Trophoblast cell (in vitro differentiated cells and primary cell): ENCODE results near the gene KIAA0408.

Experiments used
- DNase-seq, 2 donors: peaks; one replicate each; pipeline ENCODE4 v3.0.0-alpha.2; 2016
- H2AFZ ChIP-seq: 2 replicates; pipeline ENCODE4 v1.6.1; 2013; ENCODE audit warnings: low read length, moderate library complexity, mild to moderate bottlenecking; ENCODE audit not compliant: insufficient read depth, poor library complexity
- H2AK5ac ChIP-seq: 2 replicates; pipeline ENCODE4 v1.6.1; 2013; ENCODE audit warnings: mild to moderate bottlenecking, low read length
- H2BK120ac ChIP-seq: 2 replicates; pipeline ENCODE4 v1.6.1; 2013; ENCODE audit warnings: low read length, mild to moderate bottlenecking, moderate library complexity; ENCODE audit not compliant: insufficient read depth, poor library complexity
- H2BK12ac ChIP-seq: 2 replicates; pipeline ENCODE4 v1.6.1; 2013; ENCODE audit warnings: mild to moderate bottlenecking, low read length, moderate library complexity
- H2BK5ac ChIP-seq: 2 replicates; pipeline ENCODE4 v1.6.1; 2013; ENCODE audit warnings: low read length, low read depth, moderate library complexity, mild to moderate bottlenecking; ENCODE audit not compliant: poor library complexity
- H3K14ac ChIP-seq: 2 replicates; pipeline ENCODE4 v1.6.1; 2013; ENCODE audit warnings: mild to moderate bottlenecking, low read length
- H3K18ac ChIP-seq: 2 replicates; pipeline ENCODE4 v1.6.1; 2013; ENCODE audit warnings: mild to moderate bottlenecking, low read length
- H3K23ac ChIP-seq: 2 replicates; pipeline ENCODE4 v1.6.1; 2013; ENCODE audit warnings: low read length
- H3K27ac ChIP-seq: 2 replicates; pipeline ENCODE4 v1.5.1; 2013; ENCODE audit warnings: low read depth, mild to moderate bottlenecking, inconsistent platforms, low read length, moderate library complexity
- H3K27me3 ChIP-seq: 2 replicates; pipeline ENCODE4 v1.6.1; 2013; ENCODE audit warnings: inconsistent platforms, mild to moderate bottlenecking, low read length, moderate library complexity; ENCODE audit not compliant: insufficient read depth
- H3K36me3 ChIP-seq, 2 experiments: 1 replicate in 1 of 2; 2 replicates in 1 of 2; pipeline ENCODE4 v1.6.1; 2013; ENCODE audit warnings: low read length in 2 of 2, mild to moderate bottlenecking in 2 of 2, moderate library complexity in 1 of 2; ENCODE audit not compliant: insufficient read depth in 2 of 2, control insufficient read depth in 1 of 2
- H3K4ac ChIP-seq: 2 replicates; pipeline ENCODE4 v1.6.1; 2013; ENCODE audit warnings: low read depth, mild to moderate bottlenecking, low read length, moderate library complexity
- H3K4me1 ChIP-seq, 2 experiments: 1 replicate in 1 of 2; 2 replicates in 1 of 2; pipeline ENCODE4 v1.6.1; 2013; ENCODE audit warnings: low read length in 2 of 2, mild to moderate bottlenecking in 2 of 2, moderate library complexity in 1 of 2; ENCODE audit not compliant: insufficient read depth in 2 of 2, control insufficient read depth in 1 of 2
- H3K4me2 ChIP-seq: 2 replicates; pipeline ENCODE4 v1.6.1; 2013; ENCODE audit warnings: inconsistent platforms, mild to moderate bottlenecking, low read length, moderate library complexity
- H3K4me3 ChIP-seq: 2 replicates; pipeline ENCODE4 v1.5.1; 2013; ENCODE audit warnings: mild to moderate bottlenecking, low read depth, low read length, inconsistent platforms
- H3K79me1 ChIP-seq: one replicate; pipeline ENCODE4 v1.6.1; 2013; ENCODE audit warnings: low read length
- H3K79me2 ChIP-seq: 2 replicates; pipeline ENCODE4 v1.6.1; 2013; ENCODE audit warnings: low read length, mild to moderate bottlenecking; ENCODE audit not compliant: control insufficient read depth, insufficient read depth, poor library complexity
- H3K9ac ChIP-seq: 2 replicates; pipeline ENCODE4 v1.6.1; 2013; ENCODE audit warnings: mild to moderate bottlenecking, low read length
- H3K9me3 ChIP-seq: 2 replicates; pipeline ENCODE4 v1.6.1; 2013; ENCODE audit warnings: low read depth, mild to moderate bottlenecking, control low read depth, inconsistent platforms, low read length; ENCODE audit not compliant: insufficient read depth
- H4K12ac ChIP-seq: 2 replicates; pipeline ENCODE4 v1.6.1; 2013; ENCODE audit warnings: low read depth, mild to moderate bottlenecking, low read length, moderate library complexity
- H4K8ac ChIP-seq: 2 replicates; pipeline ENCODE4 v1.6.1; 2013; ENCODE audit warnings: low read depth, mild to moderate bottlenecking, low read length, moderate library complexity
- H4K91ac ChIP-seq: one replicate; pipeline ENCODE4 v1.6.1; 2013; ENCODE audit warnings: low read depth, mild to moderate bottlenecking, low read length, moderate library complexity
- WGBS: extraction: QIAGEN DNeasy Blood & Tissue Kit; methylation state at CpG from one replicate; pipeline ENCODE4 v1.1.7; 2013; ENCODE audit warnings: missing lambda C conversion rate; ENCODE audit not compliant: insufficient read length, insufficient coverage; ENCODE audit errors: extremely low coverage; 5-methylcytosine and 5-hydroxymethylcytosine counted together

KIAA0408 gene

DNA sequence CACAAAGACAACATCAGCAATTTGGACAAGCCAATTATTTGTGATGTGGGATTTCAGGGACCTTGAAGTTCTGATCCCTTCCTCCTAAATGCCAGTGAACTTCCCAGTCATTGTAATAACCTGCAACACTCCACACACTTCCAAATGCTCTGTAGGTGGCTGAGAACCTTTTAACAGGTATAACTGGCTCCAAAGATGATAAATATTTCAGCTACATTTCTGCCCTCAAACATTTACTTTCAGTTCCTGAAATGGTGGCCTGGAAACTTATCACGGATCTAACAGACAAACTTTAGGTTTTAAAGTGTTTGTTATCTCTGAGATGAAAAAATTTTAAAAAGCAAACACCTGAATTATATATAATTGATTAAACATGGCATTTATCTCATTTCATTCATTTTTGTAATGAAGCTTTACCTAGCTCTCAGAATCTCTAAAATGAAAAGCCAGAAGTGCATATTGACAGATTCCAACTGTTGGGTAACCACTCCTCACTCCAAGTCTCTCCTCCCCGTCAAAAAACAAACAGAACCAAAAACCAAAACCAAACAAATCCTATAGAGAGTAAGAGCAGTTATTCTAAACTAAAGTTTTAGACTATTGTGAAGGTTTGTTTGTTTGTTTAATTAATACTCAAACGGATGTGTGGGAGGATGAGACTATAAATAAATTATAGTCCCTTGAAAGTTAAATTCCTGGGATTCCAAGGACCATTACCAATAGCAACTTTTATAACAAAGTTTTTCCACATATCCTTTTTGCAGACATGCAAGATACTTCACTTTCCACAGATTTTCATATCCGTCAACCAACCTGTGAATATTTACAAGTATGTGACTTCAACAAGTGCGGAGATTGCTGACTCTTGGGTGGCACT lies 12.4 kb upstream of the KIAA0408 start:
- no peak for DNase-seq
- Histone ChIP-seq H4K91ac (no peak overlapping the region), H2BK120ac (no peak overlapping the region), H2BK12ac (no peak overlapping the region), H3K18ac (no peak overlapping the region), H3K79me1 (no peaks in the 10 kb centered on the region), H3K4me2 (no peak overlapping the region), H3K4me1 (no peaks in the 10 kb centered on the region), H3K36me3 (no peaks in the 10 kb centered on the region), H3K9ac (no peak overlapping the region), H2AK5ac (no peak overlapping the region), H2BK5ac (no peak overlapping the region), H3K14ac (no peak overlapping the region), H3K4me3 (no peak overlapping the region), H3K27ac (no peak overlapping the region), H3K9me3 (peaks cover 2% of the 10 kb centered on the region), H4K12ac (no peak overlapping the region), H3K27me3 (no peaks in the 10 kb centered on the region), H2AFZ (no peak overlapping the region), H4K8ac (no peak overlapping the region), H3K79me2 (no peaks in the 10 kb centered on the region), H3K23ac (no peak overlapping the region), H3K4ac (no peak overlapping the region)
- 100% methylated on average over 1 of the region's 5 CpGs for WGBS

DNA sequence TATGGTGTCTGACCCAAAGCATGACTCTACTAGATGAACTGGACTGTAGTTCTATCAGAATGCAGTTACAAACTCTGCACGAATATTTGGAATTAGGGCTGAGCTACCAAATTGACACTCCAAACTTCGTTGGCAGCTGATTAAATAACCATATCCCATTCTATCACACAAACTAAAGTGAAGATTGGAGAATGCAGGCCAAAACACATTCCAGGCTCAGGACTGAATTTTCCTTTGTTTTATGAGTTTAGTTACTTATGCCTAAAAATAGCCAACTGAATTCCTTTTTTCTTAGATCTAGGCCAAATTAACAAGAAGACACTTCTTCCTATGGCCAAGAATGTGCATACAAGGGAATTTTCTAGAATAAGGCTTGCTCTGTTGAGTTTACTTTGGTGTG lies 9.7 kb upstream of the KIAA0408 start:
- DNase-seq: no peak
- Histone ChIP-seq H4K91ac (no peak overlapping the region), H3K14ac (no peak overlapping the region), H2AFZ (no peak overlapping the region), H3K9me3 (no peaks in the 10 kb centered on the region), H3K79me1 (no peaks in the 10 kb centered on the region), H3K18ac (no peak overlapping the region), H3K4me3 (no peak overlapping the region), H3K4ac (no peak overlapping the region), H3K4me1 (no peaks in the 10 kb centered on the region), H3K79me2 (no peaks in the 10 kb centered on the region), H3K36me3 (no peaks in the 10 kb centered on the region), H4K8ac (no peak overlapping the region), H2BK5ac (no peak overlapping the region), H4K12ac (no peak overlapping the region), H3K9ac (no peak overlapping the region), H2AK5ac (no peak overlapping the region), H3K27me3 (no peaks in the 10 kb centered on the region), H3K4me2 (no peak overlapping the region), H3K23ac (no peak overlapping the region), H3K27ac (no peak overlapping the region), H2BK120ac (no peak overlapping the region), H2BK12ac (no peak overlapping the region)
- WGBS: no CpG with 5 or more reads among the region's 2 CpGs

DNA sequence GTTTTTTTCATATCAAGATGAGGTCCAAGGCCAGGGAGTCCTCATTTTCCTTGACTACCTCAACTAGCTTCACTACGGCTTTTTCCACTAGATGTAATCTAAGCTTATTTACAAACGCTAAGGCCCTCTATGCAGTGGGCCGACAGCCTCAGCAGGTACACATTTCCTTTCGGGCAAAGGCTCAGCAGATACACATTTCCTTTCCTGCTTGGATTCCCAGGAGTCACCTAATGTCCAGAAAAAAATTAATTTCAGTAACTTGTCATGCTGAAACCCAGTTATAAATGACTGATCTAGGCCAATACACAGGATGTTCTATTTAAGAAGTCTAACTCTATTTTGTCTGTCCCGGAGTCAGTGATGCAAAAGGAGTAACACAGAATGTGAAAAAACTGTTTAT lies 7.2 kb upstream of the KIAA0408 start:
- Histone ChIP-seq H4K12ac (no peak overlapping the region), H4K91ac (no peak overlapping the region), H3K9me3 (no peaks in the 10 kb centered on the region), H3K4ac (no peak overlapping the region), H2BK12ac (no peak overlapping the region), H2AFZ (no peak overlapping the region), H3K27ac (no peak overlapping the region), H2AK5ac (no peak overlapping the region), H2BK120ac (no peak overlapping the region), H3K36me3 (no peaks in the 10 kb centered on the region), H3K14ac (no peak overlapping the region), H3K4me3 (no peak overlapping the region), H3K27me3 (no peaks in the 10 kb centered on the region), H3K9ac (no peak overlapping the region), H3K23ac (no peak overlapping the region), H3K4me2 (no peak overlapping the region), H2BK5ac (no peak overlapping the region), H3K4me1 (no peaks in the 10 kb centered on the region), H3K79me1 (no peaks in the 10 kb centered on the region), H3K79me2 (no peaks in the 10 kb centered on the region), H3K18ac (no peak overlapping the region), H4K8ac (no peak overlapping the region)
- DNase-seq: no peak
- WGBS: no CpG with 5 or more reads among the region's 5 CpGs

DNA sequence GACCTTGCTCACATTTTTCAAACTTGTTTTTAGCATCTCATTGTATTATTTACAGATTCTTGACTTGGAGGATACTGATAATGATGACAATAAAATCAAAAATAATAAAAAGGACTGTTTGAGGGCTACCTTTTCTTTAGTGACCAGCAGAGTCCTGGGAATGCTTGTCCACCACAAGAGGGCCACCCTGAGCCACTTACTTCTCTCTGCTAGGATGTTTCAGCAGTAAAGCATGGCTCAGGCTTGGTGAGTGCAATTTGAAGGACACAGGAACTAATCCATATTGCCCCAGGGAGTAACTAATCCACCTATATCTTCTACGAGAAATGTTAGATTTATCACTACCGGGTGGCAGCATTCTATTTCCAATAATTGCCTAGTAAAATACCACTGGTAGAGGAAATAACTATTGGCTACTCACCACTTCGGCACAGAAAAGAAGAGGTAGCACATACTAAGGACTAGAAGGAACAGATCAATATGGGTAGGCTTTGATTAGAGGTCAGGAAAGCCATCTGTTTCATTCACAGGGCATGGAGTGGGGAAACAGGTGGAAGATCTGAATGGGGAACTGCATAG lies 5.8 kb upstream of the KIAA0408 start:
- H3K4me1 ChIP-seq: no peaks in the 10 kb centered on the region
- H3K14ac ChIP-seq: no peak overlapping the region
- no peak overlapping the region for H4K8ac ChIP-seq
- no peaks in the 10 kb centered on the region for H3K36me3 ChIP-seq
- H3K79me1 ChIP-seq: no peaks in the 10 kb centered on the region
- H3K79me2 ChIP-seq: no peaks in the 10 kb centered on the region
- no peak overlapping the region for H4K91ac ChIP-seq
- H3K27me3 ChIP-seq: no peaks in the 10 kb centered on the region
- H3K4ac ChIP-seq: no peak overlapping the region
- no peak overlapping the region for H2BK5ac ChIP-seq
- no peak overlapping the region for H2BK12ac ChIP-seq
- H3K23ac ChIP-seq: no peak overlapping the region
- no peak overlapping the region for H3K27ac ChIP-seq
- no peak overlapping the region for H4K12ac ChIP-seq
- H2BK120ac ChIP-seq: no peak overlapping the region
- no peak overlapping the region for H3K18ac ChIP-seq
- no peak overlapping the region for H3K9ac ChIP-seq
- H3K4me3 ChIP-seq: no peak overlapping the region
- H3K4me2 ChIP-seq: no peak overlapping the region
- no CpG with 5 or more reads among the region's 3 CpGs for WGBS
- H2AK5ac ChIP-seq: no peak overlapping the region
- DNase-seq: peak; percentile 38 to 71
- no peaks in the 10 kb centered on the region for H3K9me3 ChIP-seq
- H2AFZ ChIP-seq: no peak overlapping the region
